ENCODE results near the gene TSPAN3. TPM values are rescaled to one million over a fixed set of nuclear protein-coding genes. Genes with fewer than 3 reads are reported as not detected.
A peak's percentile ranks its signal among the peaks of the same experiment; 100 is the strongest.

The TSPAN3 gene
- total and polyA plus RNA-seq, 8 donors = 319 to 645 (median 360) TPM

DNA sequence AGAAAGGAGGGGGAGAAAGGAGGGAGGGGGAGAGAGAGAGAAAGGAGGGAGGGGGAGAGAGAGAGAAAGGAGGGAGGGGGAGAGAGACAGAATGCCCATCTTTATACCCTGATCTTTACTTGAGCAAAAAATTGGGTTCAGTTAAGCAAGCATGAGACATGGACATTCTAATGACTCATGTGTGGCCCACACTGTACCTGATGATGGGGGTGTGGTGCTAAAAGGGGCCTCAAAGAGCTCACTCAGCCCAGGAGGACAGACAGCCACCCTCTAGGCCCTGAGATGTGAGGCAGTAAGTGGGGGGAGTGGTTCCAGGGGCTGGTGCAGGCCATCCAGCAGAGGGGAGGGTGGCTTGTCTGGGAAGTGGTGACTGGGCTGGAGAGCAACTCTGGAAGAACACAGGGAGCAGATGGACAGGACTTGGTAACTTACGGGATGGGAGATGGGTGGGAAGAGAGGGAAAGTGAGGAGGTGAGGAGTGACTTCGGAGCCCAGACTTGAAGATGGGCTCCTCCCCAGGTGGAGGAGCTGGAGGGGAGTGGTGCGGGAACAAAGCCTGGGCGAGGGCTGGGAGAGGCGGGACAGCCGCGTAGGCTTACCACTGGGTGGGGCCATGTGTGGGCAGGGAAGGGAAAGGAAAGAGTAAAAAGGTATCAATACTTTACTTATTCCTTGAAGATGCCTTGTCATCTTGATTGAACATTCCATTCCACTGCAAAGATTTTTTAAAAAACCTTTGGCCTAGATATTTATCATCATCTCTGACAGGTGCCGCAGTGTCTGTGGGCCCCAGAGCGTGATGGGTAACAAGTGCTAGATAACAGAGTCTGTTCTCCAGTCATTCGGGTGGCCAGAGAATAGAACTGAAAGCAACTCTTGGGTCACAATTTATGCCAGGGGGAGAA lies 32.3 kb downstream of the TSPAN3 start:
- Histone ChIP-seq H3K4me3 (no peak overlapping the region), H3K27ac (no peak overlapping the region), H3K27me3 (no peaks in the 10 kb centered on the region), H3K4me1 (no peaks in the 10 kb centered on the region), H3K9me3 (no peaks in the 10 kb centered on the region), H3K36me3 (peaks cover 0 to 64% of the 10 kb centered on the region in 2 donors)
- TF ChIP-seq, protein P1, sequence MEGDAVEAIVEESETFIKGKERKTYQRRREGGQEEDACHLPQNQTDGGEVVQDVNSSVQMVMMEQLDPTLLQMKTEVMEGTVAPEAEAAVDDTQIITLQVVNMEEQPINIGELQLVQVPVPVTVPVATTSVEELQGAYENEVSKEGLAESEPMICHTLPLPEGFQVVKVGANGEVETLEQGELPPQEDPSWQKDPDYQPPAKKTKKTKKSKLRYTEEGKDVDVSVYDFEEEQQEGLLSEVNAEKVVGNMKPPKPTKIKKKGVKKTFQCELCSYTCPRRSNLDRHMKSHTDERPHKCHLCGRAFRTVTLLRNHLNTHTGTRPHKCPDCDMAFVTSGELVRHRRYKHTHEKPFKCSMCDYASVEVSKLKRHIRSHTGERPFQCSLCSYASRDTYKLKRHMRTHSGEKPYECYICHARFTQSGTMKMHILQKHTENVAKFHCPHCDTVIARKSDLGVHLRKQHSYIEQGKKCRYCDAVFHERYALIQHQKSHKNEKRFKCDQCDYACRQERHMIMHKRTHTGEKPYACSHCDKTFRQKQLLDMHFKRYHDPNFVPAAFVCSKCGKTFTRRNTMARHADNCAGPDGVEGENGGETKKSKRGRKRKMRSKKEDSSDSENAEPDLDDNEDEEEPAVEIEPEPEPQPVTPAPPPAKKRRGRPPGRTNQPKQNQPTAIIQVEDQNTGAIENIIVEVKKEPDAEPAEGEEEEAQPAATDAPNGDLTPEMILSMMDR (IDR thresholded peaks at IDR 0.05) = no peak
- ATAC-seq (no peak), DNase-seq (no peak)
- intact Hi-C loops (cut with DNase I) = no loop called here

GRCh38 chr15:77037388-77038209 lies 33.3 kb downstream of the TSPAN3 start:
- ATAC-seq (no peak), DNase-seq (no peak)
- TF ChIP-seq, protein P1 (IDR thresholded peaks at IDR 0.05) = no peak
- Histone ChIP-seq H3K4me1 (no peaks in the 10 kb centered on the region), H3K4me3 (no peak overlapping the region), H3K27ac (peak overlapping the region in 1 of 2 donors; percentile 55), H3K36me3 (peaks cover 0 to 61% of the 10 kb centered on the region in 2 donors), H3K27me3 (peaks cover 0 to 5% of the 10 kb centered on the region in 2 donors), H3K9me3 (no peaks in the 10 kb centered on the region)
- intact Hi-C loops (cut with DNase I) = no loop called here

DNA sequence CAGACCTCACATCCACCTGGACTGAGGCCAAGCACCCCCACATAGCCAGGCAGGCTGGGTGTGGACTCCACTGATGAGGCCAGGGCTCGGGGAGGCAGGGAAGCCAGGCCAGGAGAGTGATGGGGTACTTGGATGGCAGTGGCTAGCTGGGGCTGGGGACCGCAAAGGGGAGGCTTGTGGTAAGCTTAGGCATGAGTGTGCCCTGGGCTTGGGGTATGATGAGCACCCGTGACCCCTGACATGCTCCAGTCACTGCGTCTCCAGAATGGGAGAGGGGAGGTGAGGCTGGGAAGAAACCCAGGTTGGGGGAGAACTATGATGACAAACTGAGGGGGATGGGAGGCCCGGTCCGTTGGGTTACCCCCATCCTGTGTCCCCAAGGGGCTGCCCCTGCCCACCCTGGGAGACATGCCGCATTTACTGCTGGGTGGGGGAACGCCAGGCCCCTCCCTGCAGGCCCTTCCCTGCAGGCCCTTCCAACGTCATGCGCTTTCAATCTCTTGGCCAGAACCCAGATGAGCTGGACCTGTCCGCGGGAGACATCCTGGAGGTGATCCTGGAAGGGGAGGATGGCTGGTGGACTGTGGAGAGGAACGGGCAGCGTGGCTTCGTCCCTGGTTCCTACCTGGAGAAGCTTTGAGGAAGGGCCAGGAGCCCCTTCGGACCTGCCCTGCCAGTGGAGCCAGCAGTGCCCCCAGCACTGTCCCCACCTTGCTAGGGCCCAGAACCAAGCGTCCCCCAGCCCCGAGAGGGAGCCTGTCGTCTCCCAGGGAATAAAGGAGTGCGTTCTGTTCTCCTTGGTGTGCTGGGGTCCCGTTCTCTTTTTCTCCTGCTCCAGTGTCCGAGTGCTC lies 34.1 kb downstream of the TSPAN3 start:
- TF ChIP-seq, protein P1 (IDR thresholded peaks at IDR 0.05) = no peak
- ATAC-seq (no peak), DNase-seq (peak in 2 of 4 donors; percentile 32 to 65)
- no peaks in the 10 kb centered on the region for H3K9me3 ChIP-seq
- no peak overlapping the region for H3K4me3 ChIP-seq
- H3K27me3 ChIP-seq = peaks cover 0 to 13% of the 10 kb centered on the region in 2 donors
- H3K27ac ChIP-seq = peak overlapping the region in 1 of 2 donors; percentile 55
- H3K36me3 ChIP-seq = peaks cover 0 to 61% of the 10 kb centered on the region in 2 donors
- no peaks in the 10 kb centered on the region for H3K4me1 ChIP-seq
- intact Hi-C loops (cut with DNase I) = no loop called here

DNA sequence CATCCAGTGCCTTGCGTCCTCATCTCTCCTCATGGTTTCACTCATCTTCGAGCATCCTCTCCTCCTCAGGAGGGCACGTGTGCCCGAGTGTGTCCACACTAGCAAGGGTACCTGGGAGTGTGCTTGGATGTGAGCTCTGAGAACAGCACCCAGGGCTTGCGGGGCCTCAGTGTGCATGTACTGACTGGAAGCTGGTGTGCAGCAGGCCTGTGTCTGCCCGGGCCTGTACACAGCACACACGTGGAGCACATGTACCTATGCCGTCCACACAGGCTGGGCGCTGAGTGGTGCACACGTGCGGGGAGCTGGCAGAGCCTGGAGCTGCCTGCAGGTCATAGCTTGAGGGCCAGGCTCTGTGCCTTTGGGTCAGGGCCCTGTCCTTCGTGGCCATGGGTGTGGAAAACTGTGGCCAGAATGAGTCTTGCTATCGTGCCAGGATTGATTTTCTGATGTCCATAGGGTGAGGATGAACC lies 34.9 kb downstream of the TSPAN3 start:
- peaks cover 0 to 16% of the 10 kb centered on the region in 2 donors for H3K27me3 ChIP-seq
- H3K27ac ChIP-seq = no peak overlapping the region
- no peaks in the 10 kb centered on the region for H3K4me1 ChIP-seq
- no peak overlapping the region for H3K4me3 ChIP-seq
- TF ChIP-seq, protein P1 (IDR thresholded peaks at IDR 0.05) = no peak
- peaks cover 0 to 66% of the 10 kb centered on the region in 2 donors for H3K36me3 ChIP-seq
- peak in 1 of 4 donors; percentile 31 for DNase-seq
- ATAC-seq = peak; percentile 6
- H3K9me3 ChIP-seq = no peaks in the 10 kb centered on the region
- intact Hi-C loops (cut with DNase I) = no loop called here

All from left lung (tissue), 10 donors.